Stimulated activated CD4-positive, alpha-beta T cell treated with anti-CD3 and anti-CD28 coated beads, Interleukin-1b, Interleukin-23, amount 100 ng/mL, for 1 hour (primary cell): ENCODE data around the gene DGKD.

Experiments
- DNase-seq, 2 donors: peaks; one replicate each; pipeline ENCODE4 v3.0.0-alpha.2; 2020; ENCODE audit warnings: low read depth in 2 of 2

The DGKD gene

DNA sequence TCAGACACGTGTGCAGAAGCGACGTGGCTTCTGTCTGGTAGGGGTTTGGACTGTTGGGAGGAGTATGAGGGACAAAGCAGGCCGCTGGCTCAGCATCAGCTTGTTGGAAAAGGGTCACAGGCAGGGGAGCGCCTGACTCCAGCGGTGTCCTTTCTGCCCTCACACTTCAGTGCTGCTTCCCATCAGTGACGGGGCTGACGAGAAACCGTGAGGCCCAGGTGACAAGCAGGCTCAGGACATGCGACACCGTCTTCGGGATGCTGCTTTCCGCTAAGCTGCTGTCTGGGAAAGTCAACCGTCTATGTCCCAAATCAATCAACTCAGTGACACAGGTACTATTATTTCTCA, 121.7 kb downstream of the DGKD start:
- DNase-seq: no peak

DNA sequence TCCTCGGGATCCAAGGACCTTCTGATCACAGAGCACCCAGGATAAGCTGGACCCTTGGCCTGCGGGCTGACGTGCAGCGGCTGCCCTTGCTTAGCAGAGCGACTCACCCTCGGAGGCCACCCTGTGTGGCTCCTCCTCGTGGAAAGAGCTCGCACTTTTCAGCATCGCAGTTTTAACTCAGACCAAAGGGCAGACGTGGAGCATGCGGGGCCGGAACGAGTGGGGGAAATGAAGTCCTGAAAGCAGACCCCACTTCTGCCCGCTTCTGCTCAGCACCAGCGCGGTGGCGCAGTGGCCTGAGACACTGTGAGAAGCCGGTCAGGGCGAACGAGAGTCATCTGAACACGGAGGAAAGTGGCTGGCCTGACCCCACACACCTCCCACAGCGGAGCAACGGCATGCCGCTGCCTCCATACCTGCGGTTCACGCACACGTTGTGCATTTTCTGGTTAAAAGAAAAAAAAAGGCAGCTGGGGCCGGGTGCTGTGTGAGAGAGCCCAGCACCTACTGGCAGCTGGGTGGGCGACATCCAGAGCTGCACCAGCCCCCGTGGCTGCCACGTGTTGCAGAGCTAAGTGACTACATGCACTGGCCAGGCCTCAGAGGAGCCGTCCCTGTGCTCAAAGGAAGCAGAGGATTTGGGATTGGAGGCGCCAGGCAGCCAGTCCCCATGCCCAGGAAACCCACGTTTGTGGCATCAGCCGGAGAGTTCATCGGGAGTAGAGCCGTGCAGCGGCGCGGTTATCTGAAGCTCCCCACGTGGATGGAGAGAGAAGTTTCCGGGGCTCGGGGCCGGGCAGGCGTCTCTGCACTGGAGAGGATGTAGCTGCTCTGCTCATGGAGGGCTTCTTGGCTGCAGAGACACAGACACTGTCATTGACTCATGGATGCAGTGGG, 122.6 kb downstream of the DGKD start:
- no peak for DNase-seq

- DNase-seq: no peak
Observed at GRCh38 chr2:233477548-233478433, 123.5 kb downstream of the DGKD start.

GRCh38 chr2:233479616-233480489, 125.6 kb downstream of the DGKD start:
- DNase-seq: no peak

GRCh38 chr2:233480490-233481202, 126.4 kb downstream of the DGKD start:
- no peak for DNase-seq

DNA sequence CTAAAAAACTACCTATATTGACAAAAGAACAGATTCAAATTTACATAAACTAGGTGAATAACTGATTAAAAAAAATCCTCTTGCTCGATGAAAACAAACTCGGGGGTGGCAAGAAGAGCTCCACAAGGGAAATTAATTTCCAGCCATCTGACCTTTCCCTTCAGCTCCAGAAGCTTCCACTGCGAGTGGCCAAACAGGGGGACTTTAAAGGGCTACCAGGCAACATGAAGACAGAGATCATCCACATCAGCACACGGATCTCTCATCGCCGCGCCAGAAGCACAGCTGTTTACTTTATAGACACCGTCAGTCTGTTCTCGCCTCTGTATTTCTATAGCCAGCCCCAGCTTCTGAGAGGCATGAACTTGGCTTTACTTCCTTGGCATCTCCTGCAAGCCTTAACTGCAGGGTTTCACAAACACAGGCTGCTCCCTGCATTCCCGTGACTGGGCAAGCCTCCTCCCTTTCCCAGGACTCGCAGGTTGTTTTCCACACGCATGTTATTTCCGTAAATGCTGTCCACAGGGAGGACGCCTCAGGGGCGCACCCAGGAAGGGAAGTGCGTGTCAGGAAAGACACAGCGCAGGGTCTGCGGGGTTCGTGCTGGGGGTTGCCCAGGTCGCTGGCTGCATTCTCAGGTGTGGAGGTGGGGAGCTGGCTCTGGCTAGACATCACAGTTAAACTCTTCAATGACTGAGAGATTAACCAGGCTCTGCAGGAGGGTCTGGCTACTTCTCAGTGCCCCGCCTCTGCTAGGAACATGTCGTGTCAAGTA, 127.3 kb downstream of the DGKD start:
- DNase-seq: no peak

DNA sequence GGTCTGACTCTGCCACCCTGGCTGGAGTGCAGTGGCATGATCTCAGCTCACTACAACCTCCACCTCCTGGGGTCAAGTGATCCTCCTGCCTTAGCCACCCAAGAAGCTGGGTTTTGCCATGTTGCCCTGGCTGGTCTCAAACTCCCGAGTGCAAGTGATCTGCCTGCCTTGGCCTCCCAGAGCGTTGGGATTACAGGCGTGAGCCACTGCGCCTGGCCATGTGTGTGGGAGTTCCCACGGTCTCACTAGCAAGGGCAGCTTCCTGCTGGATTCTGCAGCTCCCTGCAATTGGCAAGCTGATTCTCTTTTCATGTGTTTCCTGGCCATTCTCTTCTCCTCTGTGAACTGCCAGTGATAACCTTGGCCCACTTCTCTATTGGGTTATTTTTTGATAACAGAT, 128.3 kb downstream of the DGKD start:
- DNase-seq: no peak

- DNase-seq: no peak
Observed at GRCh38 chr2:233485726-233486125, 131.4 kb downstream of the DGKD start.

- no peak for DNase-seq
Observed at GRCh38 chr2:233486357-233486756, 132.1 kb downstream of the DGKD start.

DNA sequence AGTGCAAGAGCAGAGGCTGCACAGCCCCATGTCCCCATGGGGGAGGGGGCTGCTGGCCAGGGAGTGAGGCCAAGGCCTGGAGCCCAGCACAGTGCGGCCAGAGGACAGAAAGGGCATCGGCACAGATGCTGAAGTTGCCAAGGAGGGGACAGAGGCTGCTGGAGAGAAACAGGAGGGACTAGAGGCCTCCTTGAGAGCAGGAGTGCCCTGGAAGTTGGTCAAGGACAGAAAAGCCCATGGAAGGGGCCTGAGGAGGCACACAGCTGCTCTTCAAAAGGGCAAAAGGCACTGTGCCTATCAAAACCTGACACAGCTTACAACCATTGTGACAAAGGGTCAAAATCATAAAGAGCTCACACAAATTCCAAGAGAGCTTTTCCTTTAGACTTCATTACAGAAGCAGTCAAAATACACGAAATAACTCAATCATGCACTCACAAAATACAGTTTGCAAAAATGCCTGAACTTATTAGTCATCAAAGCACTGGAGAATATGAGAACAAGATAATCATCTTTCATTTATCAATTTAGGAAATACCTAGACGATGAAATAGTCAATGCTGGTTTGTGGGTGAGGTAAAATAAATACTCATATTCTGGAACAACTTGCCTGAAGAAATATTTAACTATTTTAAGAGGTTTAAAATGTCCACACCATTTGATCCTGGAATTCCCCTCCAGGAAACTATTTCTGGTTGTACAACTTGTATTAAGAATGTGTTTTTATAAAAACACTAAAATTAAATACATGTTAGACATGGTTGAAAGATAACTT, 132.7 kb downstream of the DGKD start:
- DNase-seq: no peak

DNA sequence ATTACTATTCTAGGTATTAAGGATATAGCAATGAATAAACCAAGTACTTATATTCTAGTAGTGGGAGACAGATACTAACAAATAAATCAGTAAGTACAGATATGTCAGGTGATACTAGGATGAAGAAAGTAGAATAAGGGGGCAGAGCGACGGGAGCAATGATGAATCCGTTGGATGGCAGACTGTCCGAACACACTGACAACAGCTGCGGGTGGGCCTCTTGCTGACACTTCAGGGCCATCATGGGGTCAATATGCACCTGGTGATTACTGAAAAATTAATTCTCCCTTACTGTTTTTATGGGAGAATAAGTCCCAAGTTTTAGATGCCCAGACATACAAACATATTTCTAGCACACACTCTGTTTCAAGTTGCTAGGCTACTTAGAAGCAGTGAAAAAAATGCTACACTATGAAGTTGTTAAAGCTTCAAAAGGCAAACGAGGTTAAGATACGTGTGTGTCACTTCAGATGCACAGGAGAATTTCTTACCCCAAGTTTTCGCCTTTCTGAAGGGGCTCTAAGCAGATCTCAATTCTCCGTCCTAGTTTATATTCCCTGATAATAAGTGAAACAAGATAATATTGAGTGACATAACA, 133.6 kb downstream of the DGKD start:
- no peak for DNase-seq

DNA sequence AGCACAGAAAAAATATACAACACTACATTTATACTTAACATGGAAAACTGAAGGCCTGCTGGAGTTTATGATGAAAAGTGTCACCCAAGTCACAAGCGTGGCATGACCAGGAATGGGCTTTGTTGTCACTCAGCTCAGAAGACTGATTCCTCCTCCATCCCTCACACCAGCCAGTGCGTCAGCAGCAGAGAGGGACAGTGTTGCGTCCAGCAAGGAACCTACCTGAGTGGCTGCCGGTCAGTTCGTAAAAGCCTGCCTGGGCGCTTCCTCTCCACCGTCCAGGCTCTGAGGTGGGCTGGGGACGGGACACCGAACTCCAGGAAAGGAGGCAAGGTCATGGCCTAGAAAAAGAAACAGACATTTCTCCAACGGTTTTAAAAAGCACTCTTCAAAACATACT, 134.8 kb downstream of the DGKD start:
- DNase-seq: no peak

DNA sequence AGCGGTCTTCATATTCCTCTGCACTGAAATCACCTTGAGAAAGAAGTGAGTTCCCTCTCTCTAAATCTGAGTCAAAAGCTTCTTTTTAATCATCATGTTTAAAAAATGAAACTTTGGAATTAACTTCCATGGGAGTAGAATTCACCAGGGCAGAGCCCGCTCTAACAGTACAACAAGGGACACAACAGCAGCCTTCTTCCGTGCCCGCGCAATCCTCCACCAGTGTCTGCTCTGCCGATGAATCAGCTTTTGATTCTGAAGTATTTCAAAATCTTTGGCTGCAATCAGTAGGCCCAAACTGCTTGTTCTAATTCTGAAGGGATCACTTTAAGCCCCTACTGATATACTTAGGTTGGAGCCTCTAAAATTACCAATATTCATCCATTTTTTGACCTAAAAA, 135.4 kb downstream of the DGKD start:
- DNase-seq: no peak

GRCh38 chr2:233490831-233491230, 136.5 kb downstream of the DGKD start:
- no peak for DNase-seq

DNA sequence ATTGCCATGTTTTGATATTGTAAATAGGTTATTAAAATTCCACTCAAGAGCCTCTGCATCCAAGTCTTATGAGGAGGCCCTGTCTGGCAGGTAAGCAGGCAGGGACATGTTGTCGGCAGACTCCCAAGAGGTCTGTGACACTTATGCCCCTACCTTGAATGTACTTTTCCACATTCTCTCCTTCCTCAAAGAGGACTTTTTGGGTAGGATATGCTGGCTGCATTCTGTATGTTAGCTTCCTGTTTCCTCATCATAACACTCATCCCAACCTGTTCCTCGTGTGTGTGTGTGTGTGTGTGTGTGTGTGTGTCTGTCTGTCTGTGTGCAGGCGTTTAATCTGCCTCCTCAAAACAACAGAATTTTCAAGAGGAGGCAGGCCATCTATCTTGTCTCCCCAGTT, 137.0 kb downstream of the DGKD start:
- DNase-seq: no peak

DNA sequence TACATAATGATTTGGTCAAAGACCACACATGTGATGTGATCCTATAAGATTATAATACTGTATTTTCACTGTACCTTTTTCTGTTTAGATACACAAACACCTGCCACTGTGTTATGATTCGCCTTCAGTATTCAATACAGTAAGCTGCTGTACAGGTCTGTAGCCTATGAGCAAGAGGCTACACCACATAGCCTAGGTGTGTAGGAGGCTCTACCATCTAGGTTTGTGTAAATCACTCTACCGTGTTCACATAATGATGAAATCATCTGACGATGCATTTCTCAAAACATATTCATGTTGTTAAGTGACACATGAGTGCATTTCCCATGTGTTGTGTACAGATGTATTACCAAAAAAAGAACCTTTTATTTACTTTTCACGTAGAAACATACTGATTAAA, 137.8 kb downstream of the DGKD start:
- DNase-seq: no peak

DNA sequence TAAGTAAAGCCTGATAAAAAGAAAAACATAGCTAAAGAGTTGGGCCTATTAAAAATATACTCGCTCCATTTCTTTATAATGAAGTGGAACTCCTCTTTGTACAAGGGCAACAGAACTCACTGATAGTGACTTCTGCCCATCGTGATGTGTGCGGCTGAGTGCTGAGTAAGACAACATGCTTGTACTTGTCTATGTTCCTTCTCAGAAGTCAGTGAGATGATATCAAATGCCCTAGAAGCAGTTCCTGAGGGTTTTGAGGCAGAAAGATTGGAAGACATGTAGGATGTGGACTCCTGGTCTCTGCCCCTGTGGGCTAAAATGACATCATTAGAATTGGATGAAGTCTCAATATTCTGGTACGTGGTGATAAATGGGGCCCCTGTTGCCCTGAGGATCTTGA, 138.5 kb downstream of the DGKD start:
- no peak for DNase-seq

GRCh38 chr2:233495503-233496496, 141.5 kb downstream of the DGKD start:
- DNase-seq: no peak
